ENCODE data around the gene NEURL1B.

GRCh38 chr5:172593721-172594235 is 47.3 kb upstream of the NEURL1B start:
- TF ChIP-seq TAF1 (IDR thresholded peaks at IDR 0.05; ENCODE audit: borderline replicate concordance, low read depth, low read length) (no peak), POLR2A (IDR thresholded peaks at IDR 0.05; ENCODE audit: low read depth, low read length) (no peak), POLR2AphosphoS5 (IDR thresholded peaks at IDR 0.05; ENCODE audit: low read depth, low read length) (no peak)

Measured in GM12892 (cell line).